Esophagus muscularis mucosa (tissue), 4 donors: ENCODE results near the gene PTPRN2.

ENCODE experiments used
- CTCF ChIP-seq, 3 experiments: fragments of 200-600 bp in 2 of 3; fragments of 450-650 bp in 1 of 3; sonication (generic) in 2 of 3; IDR thresholded peaks; one replicate each; pipeline ENCODE4 v1.5.1; 2017 to 2019; ENCODE audit warnings: antibody characterized with exemption in 3 of 3, mild to moderate bottlenecking in 2 of 3, moderate library complexity in 1 of 3
- EP300 ChIP-seq: sonication (generic); formaldehyde crosslinking; IDR thresholded peaks from one replicate; pipeline ENCODE4 v1.6.1; 2017; ENCODE audit warnings: antibody characterized with exemption
- POLR2A ChIP-seq: fragments of 450-650 bp; IDR thresholded peaks from one replicate; pipeline ENCODE4 v1.6.1; 2017; ENCODE audit warnings: antibody characterized with exemption, moderate library complexity, mild to moderate bottlenecking, low read depth
- POLR2AphosphoS5 ChIP-seq, 2 donors: sonication (generic); formaldehyde crosslinking; IDR thresholded peaks; one replicate each; pipeline ENCODE4 v1.6.1; 2017; ENCODE audit warnings: antibody characterized with exemption in 2 of 2

GRCh38 chr7:158396982-158397862, 190.4 kb downstream of the PTPRN2 start:
- TF ChIP-seq CTCF (IDR thresholded peaks at IDR 0.05) = no peak
- TF ChIP-seq POLR2AphosphoS5 (IDR thresholded peaks at IDR 0.05) = no peak
- TF ChIP-seq POLR2A = no peak
- no peak for TF ChIP-seq EP300
